OCI-LY3 (cell line): ENCODE measurements around the gene NUAK2.

Source experiments
- CTCF ChIP-seq: fragments of 200-600, 300-600 bp; sonication (generic); IDR thresholded peaks from 2 replicates; pipeline ENCODE4 v1.5.1; 2014; ENCODE audit warnings: antibody characterized with exemption, low read length, low read depth
- EZH2phosphoT487 ChIP-seq: fragments of 200-600 bp; shearing (Covaris generic); IDR thresholded peaks from 2 replicates; pipeline ENCODE4 v1.6.1; 2018; ENCODE audit warnings: antibody characterized with exemption, mixed run types, low read depth

- no peak for TF ChIP-seq CTCF
- TF ChIP-seq EZH2phosphoT487: no peak
Observed at GRCh38 chr1:205344066-205344928, 22.8 kb upstream of the NUAK2 start.
